HCT116 (cell line): ENCODE data around the gene TLR3. TPM values are rescaled to one million over a fixed set of nuclear protein-coding genes. Genes with fewer than 3 reads are reported as not detected.
"Not testable (repeated sequence)": the region's sequence is repeated elsewhere in the genome, so short reads cannot be mapped to it uniquely, and the experiment has no call there.

Experiments used
- ATAC-seq: fragments of 200-7000 bp; cut with Tn5 transposase; 2 replicates; pipeline ENCODE4 v1.9.1; 2020; ENCODE audit warnings: mild to moderate bottlenecking, moderate library complexity
- BruUV-seq: library from RNA; stranded (reverse); fragments of 400-500 nt; replicated peaks from 2 replicates; lab custom pipeline; 2021; lab: Mats Ljungman, UMichigan
- CTCF ChIA-PET: fragments of 300-600 bp; sonication (Branson Sonifier 250); formaldehyde crosslinking; loops from one replicate; lab custom pipeline; 2021; ENCODE audit warnings: antibody characterized with exemption; lab: Charles Lee
- POLR2A ChIA-PET: fragments of 300-600, 350-600 bp; sonication (Branson Sonifier 250); formaldehyde crosslinking; loops from one replicate; lab custom pipeline; 2021; ENCODE audit warnings: antibody characterized with exemption; lab: Charles Lee
- RAD21 ChIA-PET, 2 experiments: fragments of 300-600 bp; sonication (Branson Sonifier 250); formaldehyde crosslinking; loops; one replicate each; lab custom pipeline; 2023; ENCODE audit warnings: low total read pairs in 2 of 2; ENCODE audit not compliant: uncharacterized antibody in 2 of 2, unreplicated experiment in 2 of 2, low non-redundant PET in 1 of 2; lab: Charles Lee
- DNase-seq: peaks from one replicate; pipeline ENCODE4 v3.0.0-alpha.2; 2010; ENCODE audit warnings: low read depth, low spot score
- H2AFZ ChIP-seq: fragments of 200-600 bp; shearing (Covaris generic), sonication (generic); 2 replicates; pipeline ENCODE4 v1.6.1; 2017; ENCODE audit warnings: low read depth, mixed run types, mixed read lengths, antibody characterized with exemption, low read length; ENCODE audit not compliant: poor library complexity, severe bottlenecking
- H3K27ac ChIP-seq: 2 replicates; pipeline ENCODE4 v1.5.1; 2012; ENCODE audit warnings: low read depth, low read length
- H3K27me3 ChIP-seq: fragments of 200-600 bp; sonication (generic); 2 replicates; pipeline ENCODE4 v1.6.1; 2016; ENCODE audit warnings: mixed run types, low read length, mixed read lengths; ENCODE audit not compliant: insufficient read depth
- H3K36me3 ChIP-seq, 2 experiments: fragments of 200-500 bp in 1 of 2; fragments of 200-600 bp in 1 of 2; sonication (Bioruptor generic) in 1 of 2; sonication (generic) in 1 of 2; 2 replicates each; pipeline versions ENCODE4 v1.5.1 to v1.6.1; 2014 to 2016; ENCODE audit warnings: low read length in 2 of 2, inconsistent platforms in 1 of 2, mixed read lengths in 1 of 2, mixed run types in 1 of 2; ENCODE audit not compliant: insufficient read depth in 2 of 2, control insufficient read depth in 1 of 2
- H3K4me1 ChIP-seq, 2 experiments: fragments of 200-600 bp in 1 of 2; sonication (generic) in 1 of 2; 2 replicates each; pipeline versions ENCODE4 v1.5.1 to v1.6.1; 2012 to 2017; ENCODE audit warnings: low read length in 2 of 2, inconsistent platforms in 1 of 2, mild to moderate bottlenecking in 1 of 2, mixed read lengths in 1 of 2, mixed run types in 1 of 2, moderate library complexity in 1 of 2; ENCODE audit not compliant: insufficient read depth in 2 of 2, control insufficient read depth in 1 of 2
- H3K4me2 ChIP-seq: fragments of 200-600 bp; sonication (generic); 2 replicates; pipeline ENCODE4 v1.6.1; 2017; ENCODE audit warnings: mixed run types, low read length, mixed read lengths
- H3K4me3 ChIP-seq, 2 experiments: fragments of 200-600 bp in 1 of 2; sonication (generic) in 1 of 2; replicated peaks in 1 of 2; 2 replicates each; pipeline ENCODE4 v1.5.1; 2011 to 2016; ENCODE audit warnings: low read length in 2 of 2, control low read depth in 1 of 2, low read depth in 1 of 2, mild to moderate bottlenecking in 1 of 2, mixed read lengths in 1 of 2, mixed run types in 1 of 2
- H3K79me2 ChIP-seq: fragments of 200-600 bp; sonication (generic); 2 replicates; pipeline ENCODE4 v1.6.1; 2017; ENCODE audit warnings: mild to moderate bottlenecking, mixed run types, low read length, moderate library complexity, mixed read lengths; ENCODE audit not compliant: insufficient read depth
- H3K9ac ChIP-seq: fragments of 200-600 bp; sonication (generic); 2 replicates; pipeline ENCODE4 v1.6.1; 2016; ENCODE audit warnings: low read length, mixed read lengths
- H3K9me2 ChIP-seq: fragments of 200-600 bp; sonication (generic), shearing (Covaris generic); 2 replicates; pipeline ENCODE4 v1.6.1; 2017; ENCODE audit warnings: mixed run types, mild to moderate bottlenecking, moderate library complexity; ENCODE audit not compliant: insufficient read depth
- H3K9me3 ChIP-seq, 2 experiments: fragments of 200-500 bp in 1 of 2; fragments of 200-600 bp in 1 of 2; sonication (Bioruptor generic) in 1 of 2; sonication (generic) in 1 of 2; 2 replicates each; pipeline ENCODE4 v1.6.1; 2014 to 2017; ENCODE audit warnings: low read length in 2 of 2, mixed read lengths in 2 of 2, inconsistent platforms in 1 of 2, low read depth in 1 of 2, mild to moderate bottlenecking in 1 of 2, mixed run types in 1 of 2, moderate library complexity in 1 of 2; ENCODE audit not compliant: control insufficient read depth in 1 of 2, insufficient read depth in 1 of 2
- H4K20me1 ChIP-seq: fragments of 200-600 bp; sonication (generic), shearing (Covaris generic); 2 replicates; pipeline ENCODE4 v1.6.1; 2017; ENCODE audit warnings: mixed run types, mild to moderate bottlenecking, moderate library complexity; ENCODE audit not compliant: insufficient read depth
- ATF3 ChIP-seq: IDR thresholded peaks from 2 replicates; pipeline ENCODE4 v1.6.1; 2012
- ELF1 ChIP-seq: IDR thresholded peaks from 2 replicates; pipeline ENCODE4 v1.6.1; 2012; ENCODE audit warnings: low read depth, borderline replicate concordance
- EZH2 ChIP-seq: fragments of 200-600 bp; sonication (generic); IDR thresholded peaks from 2 replicates; pipeline ENCODE4 v1.6.1; 2017; ENCODE audit warnings: antibody characterized with exemption, mixed run types
- EZH2phosphoT487 ChIP-seq: fragments of 200-600 bp; IDR thresholded peaks from 2 replicates; pipeline ENCODE4 v1.6.1; 2018; ENCODE audit warnings: antibody characterized with exemption, borderline replicate concordance
- FOSL1 ChIP-seq: IDR thresholded peaks from 2 replicates; pipeline ENCODE4 v1.6.1; 2012; ENCODE audit warnings: low read depth
- JUND ChIP-seq: IDR thresholded peaks from 2 replicates; pipeline ENCODE4 v1.6.1; 2012
- MAX ChIP-seq: IDR thresholded peaks from 2 replicates; pipeline ENCODE4 v1.6.1; 2012
- POLR2A ChIP-seq: IDR thresholded peaks from 2 replicates; pipeline ENCODE4 v1.7.0; 2011; ENCODE audit warnings: borderline replicate concordance; ENCODE audit not compliant: insufficient read depth, insufficient read length; ENCODE audit errors: extremely low read depth
- RAD21 ChIP-seq: IDR thresholded peaks from 2 replicates; pipeline ENCODE4 v1.6.1; 2012; ENCODE audit warnings: low read depth, mild to moderate bottlenecking
- SIN3A ChIP-seq: IDR thresholded peaks from 2 replicates; pipeline ENCODE4 v1.6.1; 2012; ENCODE audit warnings: low read depth
- SP1 ChIP-seq: IDR thresholded peaks from 2 replicates; pipeline ENCODE4 v1.6.1; 2012; ENCODE audit warnings: low read depth
- TCF7L2 ChIP-seq: IDR thresholded peaks from 2 replicates; pipeline ENCODE4 v1.7.0; 2011; ENCODE audit warnings: borderline replicate concordance, inconsistent platforms; ENCODE audit not compliant: insufficient read depth, insufficient read length; ENCODE audit errors: extremely low read depth
- ZFX ChIP-seq: fragments of 450-650 bp; IDR thresholded peaks from 2 replicates; pipeline ENCODE4 v1.6.1; 2017
- ZNF274 ChIP-seq: fragments of 200-500 bp; sonication (Bioruptor generic); IDR thresholded peaks from 2 replicates; pipeline ENCODE4 v1.6.1; 2014; ENCODE audit warnings: mild to moderate bottlenecking, low read depth, low read length, inconsistent platforms
- intact Hi-C: fragments of 100-400 bp; cut with micrococcal nuclease; formaldehyde crosslinking; loops from 2 replicates; pipeline ENCODE4 v1.10.0; 2022
- total RNA-seq: library from RNA; stranded (reverse); gene quantifications from one replicate; pipeline ENCODE4 v1.2.1, GENCODE V29; 2021; ENCODE audit not compliant: unreplicated experiment

The TLR3 gene
- total RNA-seq, 1 experiment from 2014 or later, result 1.3 TPM

DNA sequence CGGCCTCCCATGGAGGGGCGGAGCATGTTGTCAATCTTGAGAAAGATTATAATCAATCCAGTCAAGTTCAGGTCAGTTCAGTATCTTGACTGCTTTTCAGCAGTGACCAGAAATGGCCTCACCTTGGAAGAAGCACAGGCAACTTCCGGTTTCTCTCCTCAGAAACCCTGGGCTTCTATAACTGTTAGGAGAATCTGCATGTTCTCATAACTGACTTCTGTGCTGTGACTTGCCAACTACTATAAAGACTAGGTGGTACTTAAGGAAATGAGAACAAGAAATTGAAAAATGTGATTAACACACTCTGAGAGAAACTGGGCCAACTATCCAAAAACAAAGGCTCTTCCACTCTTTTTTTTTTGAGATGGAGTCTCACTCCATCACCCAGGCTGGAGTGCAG lies 35.9 kb upstream of the TLR3 start:
- no peaks in the 10 kb centered on the region for H3K4me1 ChIP-seq
- TF ChIP-seq EZH2 (no peak), SP1 (no peak), EZH2phosphoT487 (no peak), ELF1 (no peak), SIN3A (no peak), JUND (no peak), FOSL1 (no peak), TCF7L2 (no peak), MAX (no peak), ATF3 (no peak), POLR2A (no peak), ZNF274 (no peak), ZFX (no peak), RAD21 (no peak)
- no peaks in the 10 kb centered on the region for H3K36me3 ChIP-seq
- no peaks in the 10 kb centered on the region for H3K79me2 ChIP-seq
- no peak overlapping the region for H3K27ac ChIP-seq
- intact Hi-C loops, result no loop called here
- POLR2A ChIA-PET, result no interaction called here
- H4K20me1 ChIP-seq, result no peaks in the 10 kb centered on the region
- no peak for DNase-seq
- H3K4me2 ChIP-seq, result no peak overlapping the region
- peaks cover 8% of the 10 kb centered on the region in 2 experiments; a peak in 2 of 4 replicates for H3K9me3 ChIP-seq
- H3K4me3 ChIP-seq, result no peak overlapping the region
- no TSS peak for BruUV-seq
- no peak overlapping the region for H3K9ac ChIP-seq
- H2AFZ ChIP-seq, result no peak overlapping the region
- RAD21 ChIA-PET, result no interaction called here
- no peaks in the 10 kb centered on the region for H3K27me3 ChIP-seq
- CTCF ChIA-PET, result interaction anchor here (1.4 kb wide), 1 partner anchor 104 kb away, joined by 13 read pairs; no protein-coding TSS in a partner anchor
- ATAC-seq, result no peak
- no peaks in the 10 kb centered on the region for H3K9me2 ChIP-seq

- H3K9ac ChIP-seq, POLR2A ChIA-PET, H4K20me1 ChIP-seq, H3K36me3 ChIP-seq, ATAC-seq, H3K9me2 ChIP-seq, BruUV-seq, H3K4me2 ChIP-seq, CTCF ChIA-PET, H3K9me3 ChIP-seq, H2AFZ ChIP-seq, H3K4me1 ChIP-seq, H3K4me3 ChIP-seq, DNase-seq, RAD21 ChIA-PET, H3K79me2 ChIP-seq, H3K27ac ChIP-seq, H3K27me3 ChIP-seq: not testable (repeated sequence)
- intact Hi-C loops, result loop anchor here (5.0 kb wide), 2 partner anchors 562 to 1287 kb away; partner anchors contain the start of gene CCDC110
Observed at GRCh38 chr4:186034613-186035012, 34.3 kb upstream of the TLR3 start.
